K562 (cell line): ENCODE data around the gene ZNF460. TPM values are rescaled to one million over a fixed set of nuclear protein-coding genes. Genes with fewer than 3 reads are reported as not detected.

Source experiments
- CTBP1 ChIP-seq: fragments of 450-650 bp; IDR thresholded peaks from 2 replicates; pipeline ENCODE4 v1.6.1; 2016; ENCODE audit warnings: borderline replicate concordance
- ELF1 ChIP-seq: fragments of 200-800 bp; sonication (Bioruptor generic); IDR thresholded peaks from 2 replicates; pipeline ENCODE4 v1.6.1; 2016; ENCODE audit warnings: missing genetic modification characterization, missing compliant biosample characterization
- EP400 ChIP-seq: fragments of 450-650 bp; IDR thresholded peaks from 2 replicates; pipeline ENCODE4 v1.6.1; 2017; ENCODE audit warnings: antibody characterized with exemption, mild to moderate bottlenecking, moderate library complexity
- NR4A1 ChIP-seq, 2 experiments: fragments of 250-450 bp in 1 of 2; fragments of 450-650 bp in 1 of 2; sonication (Bioruptor Pico) in 1 of 2; IDR thresholded peaks; 2 replicates each; pipeline versions ENCODE4 v1.4.0 to v1.6.1; 2016 to 2020; ENCODE audit warnings: mild to moderate bottlenecking in 2 of 2, missing compliant biosample characterization in 1 of 2, missing genetic modification characterization in 1 of 2, moderate library complexity in 1 of 2
- PHF8 ChIP-seq: fragments of 200-600 bp; sonication (generic); IDR thresholded peaks from 2 replicates; pipeline ENCODE4 v1.6.1; 2012; ENCODE audit warnings: mixed run types, mild to moderate bottlenecking, inconsistent platforms, low read length, moderate library complexity, borderline replicate concordance
- PHTF2 ChIP-seq: fragments of 250-450 bp; sonication (Bioruptor Pico); IDR thresholded peaks from 2 replicates; pipeline ENCODE4 v1.5.0; 2021; ENCODE audit warnings: mild to moderate bottlenecking
- ZNF197 ChIP-seq: fragments of 200-800 bp; sonication (Bioruptor generic); IDR thresholded peaks from 2 replicates; pipeline ENCODE4 v1.6.1; 2016; ENCODE audit warnings: low read depth, missing genetic modification characterization, missing compliant biosample characterization
- ZNF384 ChIP-seq: IDR thresholded peaks from 2 replicates; pipeline ENCODE4 v1.6.1; 2012; ENCODE audit warnings: low read depth, low read length, improper control_type of control experiment
- polyA plus RNA-seq, 8 experiments: library from polyadenylated mRNA; depleted of rRNA in 4 of 8; stranded (reverse) in 5 of 8; unstranded in 3 of 8; fragments of >200 nt; fragmentation: Nextera tagmentation in 2 of 8; fragmentation: Illumina TruSeq in 1 of 8; extraction: Ambion mirVana in 2 of 8; extraction: Trizol in 1 of 8; gene quantifications; 2 replicates each; pipeline versions ENCODE4 v1.2.1 to v1.2.3, GENCODE V29; 2011 to 2014; ENCODE audit warnings: inconsistent platforms in 1 of 8, missing spikeins in 1 of 8
- total RNA-seq, 7 experiments: library from RNA; depleted of rRNA in 6 of 7; stranded (reverse); fragments of >200 nt in 6 of 7; fragmentation: Illumina TruSeq in 2 of 7; extraction: Trizol in 2 of 7; gene quantifications; 2 replicates each; pipeline versions ENCODE4 v1.2.1 to v1.2.3, GENCODE V29; 2011 to 2021; ENCODE audit warnings: low replicate concordance in 1 of 7
- TF ChIP-seq, protein P1 (sequence below): IDR thresholded peaks from 2 replicates; pipeline ENCODE4 v1.6.1; 2014; ENCODE audit warnings: antibody characterized with exemption
- TF ChIP-seq, protein P2 (sequence below): fragments of 250-450 bp; sonication (Bioruptor Pico); IDR thresholded peaks from 2 replicates; pipeline ENCODE4 v1.5.0; 2022; ENCODE audit warnings: mild to moderate bottlenecking
- TF ChIP-seq, protein P3 (sequence below): fragments of 450-650 bp; IDR thresholded peaks from 2 replicates; pipeline ENCODE4 v1.6.1; 2017; ENCODE audit warnings: mild to moderate bottlenecking, moderate library complexity

ZNF460 gene
- total and polyA plus RNA-seq, 9 of the 15 experiments (the other 6 are each of a cell fraction or from before 2014, with no cell fraction given): 0.45 to 36.2 (median 16.6) TPM

DNA sequence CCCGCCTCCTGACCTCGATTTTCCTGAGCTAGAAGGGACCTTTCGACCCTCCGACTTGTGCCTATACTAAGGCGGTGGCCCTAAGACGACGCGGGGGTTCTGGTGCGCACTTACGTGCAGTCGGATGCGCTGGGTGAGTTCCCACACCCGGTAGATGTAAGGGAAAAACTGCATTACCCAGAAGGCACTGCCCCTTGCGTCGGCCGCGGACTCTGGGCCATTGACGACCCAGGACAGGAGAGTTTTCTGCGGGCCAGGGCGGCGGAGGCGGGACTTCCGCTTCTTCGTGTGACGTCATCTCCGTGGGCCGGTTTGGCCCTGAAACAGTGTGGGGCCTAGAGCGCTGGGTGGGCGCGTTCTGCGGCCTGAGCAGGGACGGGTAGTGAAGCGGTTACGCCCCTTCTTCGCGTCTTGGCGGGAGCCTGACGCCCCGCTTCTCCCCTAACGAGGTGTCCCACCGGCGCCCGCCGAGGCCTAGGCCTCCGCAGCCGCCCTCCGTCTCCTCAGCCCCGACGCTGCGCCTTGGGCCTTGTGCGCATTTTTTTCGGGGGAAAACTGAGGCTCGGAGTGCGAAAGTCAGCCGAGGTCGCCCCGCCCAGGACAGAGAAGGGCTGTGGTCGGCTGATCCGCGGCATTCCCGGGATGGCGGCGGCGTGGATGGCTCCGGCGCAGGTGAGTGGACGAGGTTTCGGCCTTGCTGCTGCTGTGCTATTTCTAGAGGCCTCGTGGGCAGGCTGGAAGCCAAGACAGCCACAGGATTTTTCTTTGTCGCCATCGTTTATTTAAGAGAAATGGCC lies at the start of gene ZNF460 (continued):
- TF ChIP-seq, protein P1, sequence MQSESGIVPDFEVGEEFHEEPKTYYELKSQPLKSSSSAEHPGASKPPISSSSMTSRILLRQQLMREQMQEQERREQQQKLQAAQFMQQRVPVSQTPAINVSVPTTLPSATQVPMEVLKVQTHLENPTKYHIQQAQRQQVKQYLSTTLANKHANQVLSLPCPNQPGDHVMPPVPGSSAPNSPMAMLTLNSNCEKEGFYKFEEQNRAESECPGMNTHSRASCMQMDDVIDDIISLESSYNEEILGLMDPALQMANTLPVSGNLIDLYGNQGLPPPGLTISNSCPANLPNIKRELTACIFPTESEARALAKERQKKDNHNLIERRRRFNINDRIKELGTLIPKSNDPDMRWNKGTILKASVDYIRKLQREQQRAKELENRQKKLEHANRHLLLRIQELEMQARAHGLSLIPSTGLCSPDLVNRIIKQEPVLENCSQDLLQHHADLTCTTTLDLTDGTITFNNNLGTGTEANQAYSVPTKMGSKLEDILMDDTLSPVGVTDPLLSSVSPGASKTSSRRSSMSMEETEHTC: no peak
- TF ChIP-seq, protein P2, sequence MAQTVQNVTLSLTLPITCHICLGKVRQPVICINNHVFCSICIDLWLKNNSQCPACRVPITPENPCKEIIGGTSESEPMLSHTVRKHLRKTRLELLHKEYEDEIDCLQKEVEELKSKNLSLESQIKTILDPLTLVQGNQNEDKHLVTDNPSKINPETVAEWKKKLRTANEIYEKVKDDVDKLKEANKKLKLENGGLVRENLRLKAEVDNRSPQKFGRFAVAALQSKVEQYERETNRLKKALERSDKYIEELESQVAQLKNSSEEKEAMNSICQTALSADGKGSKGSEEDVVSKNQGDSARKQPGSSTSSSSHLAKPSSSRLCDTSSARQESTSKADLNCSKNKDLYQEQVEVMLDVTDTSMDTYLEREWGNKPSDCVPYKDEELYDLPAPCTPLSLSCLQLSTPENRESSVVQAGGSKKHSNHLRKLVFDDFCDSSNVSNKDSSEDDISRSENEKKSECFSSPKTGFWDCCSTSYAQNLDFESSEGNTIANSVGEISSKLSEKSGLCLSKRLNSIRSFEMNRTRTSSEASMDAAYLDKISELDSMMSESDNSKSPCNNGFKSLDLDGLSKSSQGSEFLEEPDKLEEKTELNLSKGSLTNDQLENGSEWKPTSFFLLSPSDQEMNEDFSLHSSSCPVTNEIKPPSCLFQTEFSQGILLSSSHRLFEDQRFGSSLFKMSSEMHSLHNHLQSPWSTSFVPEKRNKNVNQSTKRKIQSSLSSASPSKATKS: no peak
- TF ChIP-seq PHTF2 (CRISPR knock-in tag) (no peak), NR4A1 (CRISPR knock-in tag; IDR thresholded peaks at IDR 0.05) (no peak; the same call in 1 of the 2 replicates), NR4A1 (tag; IDR thresholded peaks at IDR 0.05) (no peak), EP400 (no peak), ZNF384 (no peak), PHF8 (peak; percentile 82), ELF1 (tag) (no peak; the same call in 1 of the 2 replicates), ZNF197 (CRISPR knock-in tag) (no peak), CTBP1 (no peak; the same call in 1 of the 2 replicates)
- TF ChIP-seq, protein P3, sequence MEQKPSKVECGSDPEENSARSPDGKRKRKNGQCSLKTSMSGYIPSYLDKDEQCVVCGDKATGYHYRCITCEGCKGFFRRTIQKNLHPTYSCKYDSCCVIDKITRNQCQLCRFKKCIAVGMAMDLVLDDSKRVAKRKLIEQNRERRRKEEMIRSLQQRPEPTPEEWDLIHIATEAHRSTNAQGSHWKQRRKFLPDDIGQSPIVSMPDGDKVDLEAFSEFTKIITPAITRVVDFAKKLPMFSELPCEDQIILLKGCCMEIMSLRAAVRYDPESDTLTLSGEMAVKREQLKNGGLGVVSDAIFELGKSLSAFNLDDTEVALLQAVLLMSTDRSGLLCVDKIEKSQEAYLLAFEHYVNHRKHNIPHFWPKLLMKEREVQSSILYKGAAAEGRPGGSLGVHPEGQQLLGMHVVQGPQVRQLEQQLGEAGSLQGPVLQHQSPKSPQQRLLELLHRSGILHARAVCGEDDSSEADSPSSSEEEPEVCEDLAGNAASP: no peak
